Testis (tissue), 2 donors: ENCODE results near the gene INSC.

ENCODE experiments used
- POLR2A ChIP-seq: fragments of 450-650 bp; IDR thresholded peaks from one replicate; pipeline ENCODE4 v1.6.1; 2017; ENCODE audit warnings: antibody characterized with exemption, mild to moderate bottlenecking, moderate library complexity
- TF ChIP-seq, protein P1 (sequence below), 3 experiments: fragments of 450-650 bp in 2 of 3; fragments of 200-600 bp in 1 of 3; sonication (generic) in 1 of 3; IDR thresholded peaks; one replicate each; pipeline ENCODE4 v1.5.1; 2016 to 2019; ENCODE audit warnings: antibody characterized with exemption in 3 of 3, mild to moderate bottlenecking in 2 of 3, moderate library complexity in 1 of 3

- TF ChIP-seq, protein P1, sequence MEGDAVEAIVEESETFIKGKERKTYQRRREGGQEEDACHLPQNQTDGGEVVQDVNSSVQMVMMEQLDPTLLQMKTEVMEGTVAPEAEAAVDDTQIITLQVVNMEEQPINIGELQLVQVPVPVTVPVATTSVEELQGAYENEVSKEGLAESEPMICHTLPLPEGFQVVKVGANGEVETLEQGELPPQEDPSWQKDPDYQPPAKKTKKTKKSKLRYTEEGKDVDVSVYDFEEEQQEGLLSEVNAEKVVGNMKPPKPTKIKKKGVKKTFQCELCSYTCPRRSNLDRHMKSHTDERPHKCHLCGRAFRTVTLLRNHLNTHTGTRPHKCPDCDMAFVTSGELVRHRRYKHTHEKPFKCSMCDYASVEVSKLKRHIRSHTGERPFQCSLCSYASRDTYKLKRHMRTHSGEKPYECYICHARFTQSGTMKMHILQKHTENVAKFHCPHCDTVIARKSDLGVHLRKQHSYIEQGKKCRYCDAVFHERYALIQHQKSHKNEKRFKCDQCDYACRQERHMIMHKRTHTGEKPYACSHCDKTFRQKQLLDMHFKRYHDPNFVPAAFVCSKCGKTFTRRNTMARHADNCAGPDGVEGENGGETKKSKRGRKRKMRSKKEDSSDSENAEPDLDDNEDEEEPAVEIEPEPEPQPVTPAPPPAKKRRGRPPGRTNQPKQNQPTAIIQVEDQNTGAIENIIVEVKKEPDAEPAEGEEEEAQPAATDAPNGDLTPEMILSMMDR (IDR thresholded peaks at IDR 0.05) = no peak
- no peak for TF ChIP-seq POLR2A
Observed at GRCh38 chr11:15107730-15108515, 6.8 kb upstream of the INSC start.
